ENCODE data around the gene SERPINI1.

The SERPINI1 gene

DNA sequence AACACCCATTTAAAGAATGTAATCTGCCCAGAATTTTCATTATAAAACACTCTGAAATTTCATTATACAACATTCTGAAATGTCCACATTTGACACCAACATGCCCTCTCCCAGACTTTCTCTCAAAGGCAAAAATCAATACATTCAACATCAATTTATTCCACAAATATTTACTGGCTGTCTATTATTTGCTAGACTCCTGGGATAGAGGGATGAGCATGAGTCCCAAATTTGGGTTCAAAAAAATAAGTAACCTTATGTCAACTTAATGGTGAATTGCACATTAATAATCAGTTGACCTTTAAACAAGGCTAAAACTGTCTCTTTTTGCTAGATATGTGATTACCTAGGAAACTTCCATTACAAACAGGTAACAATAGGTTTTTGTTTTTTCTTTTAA is 109.0 kb downstream of the SERPINI1 start:
- no peak for DNase-seq (ENCODE audit: low read depth, low spot score)

DNA sequence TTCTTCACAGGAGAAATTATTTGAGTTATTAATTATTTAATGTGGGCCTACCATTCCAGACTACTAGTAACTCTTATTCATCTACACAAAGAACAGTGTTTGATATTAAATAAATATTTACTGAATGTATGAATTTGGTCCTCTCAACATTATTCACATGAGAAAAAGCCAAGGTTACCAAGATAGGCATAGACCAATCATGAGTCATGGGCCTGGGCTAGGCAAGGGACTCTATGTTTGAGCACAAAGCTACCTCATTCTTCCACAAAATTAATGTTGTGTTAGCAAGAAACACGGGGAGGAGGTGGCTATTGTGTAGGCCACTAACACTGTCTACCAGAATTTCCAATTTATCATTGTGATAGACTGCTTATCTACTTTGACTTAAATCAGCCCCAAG is 115.7 kb downstream of the SERPINI1 start:
- DNase-seq (ENCODE audit: low read depth, low spot score), result no peak

DNA sequence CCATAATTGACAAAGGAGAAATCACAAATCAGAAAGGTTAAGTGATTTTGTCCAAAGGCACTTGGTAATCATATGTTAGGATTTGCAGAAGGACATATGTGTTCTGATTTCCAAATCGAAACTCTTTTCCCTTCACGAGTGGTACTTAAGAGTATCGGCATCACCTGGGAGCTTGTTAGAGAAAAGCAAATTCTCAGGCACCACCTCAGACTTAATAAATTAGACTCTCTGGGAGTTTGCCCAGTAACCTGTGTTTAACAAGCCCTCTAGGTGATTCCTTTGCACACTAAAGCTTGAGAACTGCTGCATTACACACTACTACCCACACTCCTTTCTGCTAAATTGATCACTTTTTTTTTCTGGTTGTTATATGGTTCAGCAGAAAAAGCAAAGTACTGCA is 116.2 kb downstream of the SERPINI1 start:
- no peak for DNase-seq (ENCODE audit: low read depth, low spot score)

DNA sequence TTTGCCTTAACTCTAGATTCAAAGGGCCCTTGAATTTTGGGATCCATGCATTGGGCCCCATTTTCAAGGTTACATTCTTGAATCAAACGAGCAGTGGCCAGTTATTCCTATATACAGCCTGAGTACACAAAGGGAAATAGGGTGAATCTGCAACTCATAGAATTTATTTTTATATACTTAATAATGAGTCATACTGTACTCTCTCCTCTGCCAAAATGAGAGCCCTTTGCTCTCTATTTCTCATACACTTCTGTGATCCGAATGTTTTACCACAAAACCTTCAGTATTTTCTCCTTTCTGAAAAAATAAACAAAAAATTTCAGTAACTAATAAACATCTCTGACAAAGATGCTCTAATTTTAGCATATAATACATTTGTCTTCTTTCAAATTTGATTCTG is 116.7 kb downstream of the SERPINI1 start:
- DNase-seq (ENCODE audit: low read depth, low spot score), result no peak

DNA sequence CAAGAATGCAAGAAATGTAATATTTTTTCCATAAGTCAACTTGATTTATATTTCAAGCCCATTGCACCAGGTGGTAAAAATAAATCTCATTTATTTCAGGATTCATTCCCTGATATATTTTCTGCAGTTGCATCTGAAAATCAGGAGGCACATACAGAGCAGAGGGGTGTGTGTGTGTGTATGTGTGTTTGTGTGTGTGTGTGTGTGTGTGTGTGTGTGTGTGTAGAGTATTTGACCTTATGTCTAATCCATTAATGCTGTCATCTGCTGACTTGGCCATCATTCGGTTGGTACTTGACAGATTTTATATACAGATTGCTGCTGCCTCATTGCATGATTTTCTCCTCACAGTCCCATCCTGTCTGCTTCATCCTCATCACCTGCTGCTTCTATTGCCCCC is 118.5 kb downstream of the SERPINI1 start:
- no peak for DNase-seq (ENCODE audit: low read depth, low spot score)

DNA sequence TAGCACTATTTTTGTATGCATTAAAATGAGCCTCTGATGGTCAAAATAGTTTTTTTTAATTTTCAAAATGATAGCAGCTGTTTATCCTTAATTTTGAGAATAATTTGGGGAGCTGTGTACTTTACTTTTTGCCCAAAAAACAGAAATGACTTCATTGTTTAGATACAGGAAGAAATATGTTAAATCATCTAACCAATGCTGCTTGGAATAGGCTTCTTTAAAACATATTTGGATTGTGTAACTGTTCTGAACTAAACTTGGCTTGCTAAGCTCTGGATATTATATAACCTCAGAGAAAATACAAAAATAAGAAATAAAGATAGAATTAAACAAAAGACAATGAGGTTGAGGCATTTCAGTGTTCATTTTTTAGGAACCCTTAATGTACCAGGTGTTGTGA is 119.3 kb downstream of the SERPINI1 start:
- DNase-seq (ENCODE audit: low read depth, low spot score), result no peak

DNA sequence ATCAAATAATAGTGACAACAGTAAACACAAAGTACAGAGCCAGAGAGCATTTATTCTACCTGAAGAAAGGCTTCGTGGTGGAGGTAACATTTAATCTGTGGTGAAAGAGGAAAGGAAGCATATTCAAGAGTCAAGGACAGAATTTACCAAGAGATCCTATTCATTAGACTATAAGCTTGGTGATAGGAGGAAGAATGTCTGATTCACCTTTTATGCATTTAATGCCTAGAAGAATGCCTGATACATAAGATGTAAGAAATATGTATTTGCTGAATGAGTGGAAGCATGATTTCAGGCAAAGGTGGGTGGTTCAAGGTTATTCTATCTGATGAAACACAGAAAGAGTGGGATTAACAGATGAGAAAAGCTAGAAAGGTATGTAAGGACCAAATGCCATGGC is 119.8 kb downstream of the SERPINI1 start:
- no peak for DNase-seq (ENCODE audit: low read depth, low spot score)

DNA sequence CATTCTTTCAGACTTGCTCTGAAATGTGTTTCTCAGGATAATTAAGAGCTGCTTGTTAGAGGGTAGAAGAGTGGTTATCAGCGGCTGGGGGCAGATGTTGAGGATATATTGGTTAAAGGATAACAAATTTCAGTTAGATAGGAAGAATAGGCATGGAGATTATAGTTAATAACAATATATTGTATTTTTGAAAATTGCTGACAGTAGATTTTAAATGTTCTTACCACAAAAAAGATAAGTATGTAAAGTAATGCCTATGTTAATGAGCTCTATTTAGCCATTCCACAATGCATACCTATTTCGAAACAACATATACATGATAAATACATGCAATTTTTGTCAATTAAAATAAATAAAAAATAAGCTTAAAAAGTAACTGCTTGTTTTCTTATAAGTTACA is 123.3 kb downstream of the SERPINI1 start:
- DNase-seq (ENCODE audit: low read depth, low spot score), result no peak

DNA sequence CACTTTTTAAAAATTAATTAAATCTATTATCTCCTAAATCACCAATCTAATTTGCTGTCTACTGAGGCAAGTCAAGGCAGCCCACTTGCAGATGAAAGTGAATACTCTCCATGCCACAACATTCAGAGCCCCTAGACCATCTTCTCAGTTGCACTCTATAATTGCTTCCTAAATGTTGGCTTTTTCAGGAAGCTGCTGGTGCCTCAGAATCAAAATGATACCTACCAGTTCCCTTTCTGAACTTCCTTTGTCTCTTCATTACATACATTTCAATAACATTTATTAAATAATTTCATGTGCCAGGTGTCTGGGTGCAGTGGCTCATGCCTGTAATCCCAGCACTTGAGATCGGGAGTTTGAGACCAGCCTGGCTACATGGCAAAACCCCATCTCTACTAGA is 124.1 kb downstream of the SERPINI1 start:
- no peak for DNase-seq (ENCODE audit: low read depth, low spot score)

DNA sequence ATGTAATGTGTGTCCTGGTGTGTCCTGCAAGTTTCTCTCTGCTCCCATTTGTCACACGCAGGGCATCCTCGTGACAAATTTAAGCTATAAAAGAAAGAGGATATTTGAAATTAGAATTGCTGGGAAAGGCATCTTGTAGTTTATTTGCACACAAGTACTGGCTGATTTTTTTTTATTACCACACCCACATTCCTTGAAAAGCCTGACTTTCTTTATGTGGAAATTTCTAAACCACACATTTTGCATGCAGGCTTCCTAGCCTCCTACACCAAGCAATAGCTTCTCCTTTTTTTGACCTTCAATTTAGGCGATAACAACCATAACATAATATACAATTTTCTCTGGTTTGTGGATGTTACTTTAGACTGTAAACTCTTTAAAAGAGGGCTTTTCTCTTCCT is 126.1 kb downstream of the SERPINI1 start:
- no peak for DNase-seq (ENCODE audit: low read depth, low spot score)

DNA sequence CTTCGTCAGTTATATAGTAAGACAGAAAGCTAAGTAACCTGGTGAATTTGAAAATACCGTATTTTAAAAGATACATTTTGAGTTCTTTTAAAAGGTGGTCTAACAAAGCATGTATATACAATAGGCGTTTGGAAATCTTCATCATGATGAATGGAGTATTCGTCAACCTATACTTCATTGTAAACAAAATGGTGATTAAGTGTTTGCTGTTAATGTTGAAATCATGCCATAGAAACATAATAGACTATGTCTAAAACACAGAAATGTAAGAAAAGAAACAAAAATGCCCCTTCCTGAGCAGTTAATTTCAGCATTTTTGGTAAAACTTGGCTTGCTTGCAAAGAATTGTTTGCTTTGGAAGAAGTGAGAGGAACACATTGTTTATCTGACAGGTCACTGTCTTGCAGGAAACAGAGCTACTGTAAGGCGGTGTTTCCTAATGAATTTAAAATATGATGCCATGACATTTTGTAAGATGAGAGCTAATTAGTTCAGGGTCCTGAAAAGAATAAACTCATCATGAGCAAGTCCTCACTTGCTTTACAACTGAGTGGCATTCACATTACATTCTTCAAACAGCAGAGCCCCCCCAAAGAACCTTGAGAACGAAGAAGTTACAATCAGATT is 126.7 kb downstream of the SERPINI1 start:
- no peak for DNase-seq (ENCODE audit: low read depth, low spot score)

DNA sequence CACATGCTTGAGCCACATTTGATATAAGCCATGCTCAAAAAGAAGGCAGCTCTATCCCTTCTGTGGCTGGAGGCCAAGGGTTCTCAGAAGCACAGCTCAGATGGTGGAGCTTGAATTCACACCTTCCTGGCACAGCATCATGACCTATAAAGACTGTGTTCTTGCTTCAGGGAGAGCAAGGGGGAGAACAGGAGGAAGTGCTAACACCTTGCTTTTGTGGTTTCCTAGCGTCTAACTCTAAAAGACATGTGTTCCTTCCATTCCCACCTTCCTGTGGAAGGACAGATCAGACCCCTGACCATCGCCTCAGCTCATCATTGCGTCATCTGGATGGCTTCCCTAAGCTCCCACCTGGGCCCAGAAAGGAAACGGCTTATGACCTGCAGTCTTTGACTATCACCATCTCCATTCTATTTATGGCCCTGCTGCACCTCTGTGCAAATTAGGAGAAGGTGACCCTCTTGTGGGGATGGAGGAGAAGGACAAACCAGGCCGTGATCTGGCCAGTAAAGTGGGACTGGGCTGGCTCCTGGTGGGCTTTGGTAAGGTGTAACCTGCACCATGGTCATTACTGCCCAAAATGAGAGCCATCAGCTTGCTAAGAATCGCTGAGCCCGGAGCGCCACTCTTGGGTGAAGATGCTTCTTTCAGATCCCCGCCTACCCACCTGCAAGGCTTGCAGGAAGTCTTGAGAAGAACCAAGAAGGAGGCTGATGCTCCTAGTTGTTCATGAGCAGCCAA is 128.5 kb downstream of the SERPINI1 start:
- no peak for DNase-seq (ENCODE audit: low read depth, low spot score)

DNA sequence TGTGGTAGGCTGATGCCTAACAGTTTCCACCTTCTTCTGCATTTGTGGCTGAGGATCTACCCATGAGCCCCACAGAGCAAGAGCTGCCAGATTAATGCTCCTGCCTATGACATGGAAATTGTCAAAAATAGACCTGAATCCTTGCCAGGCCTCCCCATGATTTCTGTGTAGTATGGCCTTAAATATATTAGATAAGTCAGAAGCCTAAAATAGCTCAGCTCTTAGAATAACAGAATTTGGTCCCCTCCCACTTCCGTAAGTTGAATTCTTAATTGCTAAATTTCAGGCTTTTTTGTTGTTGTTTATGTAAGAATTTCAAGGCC is 129.0 kb downstream of the SERPINI1 start:
- no peak for DNase-seq (ENCODE audit: low read depth, low spot score)

DNA sequence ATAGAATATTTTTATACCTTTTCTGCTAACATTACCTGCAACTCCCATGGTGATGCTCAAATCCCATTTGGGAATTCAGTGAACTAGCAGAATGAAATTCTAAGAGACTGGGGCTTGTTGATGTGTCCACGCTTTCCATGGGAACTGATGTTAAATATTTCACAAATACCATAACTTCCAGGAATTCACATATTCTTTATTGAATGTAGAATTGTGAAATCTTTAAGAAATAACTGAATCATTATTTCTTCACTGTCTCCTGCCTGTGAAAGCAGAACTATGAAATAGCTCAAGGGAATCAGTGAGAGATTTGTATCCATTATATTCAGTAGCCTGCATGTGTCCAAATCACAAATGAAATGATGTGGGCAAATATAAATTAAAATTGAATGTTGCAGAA is 130.8 kb downstream of the SERPINI1 start:
- no peak for DNase-seq (ENCODE audit: low read depth, low spot score)

DNA sequence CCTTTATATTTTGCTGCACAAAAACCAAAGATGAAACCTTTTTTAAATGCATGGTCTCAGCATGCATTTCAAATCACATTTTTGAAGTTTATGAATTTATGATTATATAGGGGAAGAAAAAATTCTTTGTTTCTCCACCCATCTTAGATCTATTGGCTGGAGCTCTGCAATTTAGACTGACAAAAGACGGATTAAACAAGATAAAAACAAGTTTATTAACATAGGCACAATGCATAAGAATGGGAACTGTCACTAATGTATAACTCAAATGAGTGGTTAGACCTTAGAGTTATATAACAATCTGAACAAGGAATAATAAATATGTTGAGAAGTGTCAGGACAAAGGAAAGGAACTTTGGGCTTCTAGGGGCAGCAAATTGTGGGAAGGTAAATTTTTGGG is 132.5 kb downstream of the SERPINI1 start:
- no peak for DNase-seq (ENCODE audit: low read depth, low spot score)

DNA sequence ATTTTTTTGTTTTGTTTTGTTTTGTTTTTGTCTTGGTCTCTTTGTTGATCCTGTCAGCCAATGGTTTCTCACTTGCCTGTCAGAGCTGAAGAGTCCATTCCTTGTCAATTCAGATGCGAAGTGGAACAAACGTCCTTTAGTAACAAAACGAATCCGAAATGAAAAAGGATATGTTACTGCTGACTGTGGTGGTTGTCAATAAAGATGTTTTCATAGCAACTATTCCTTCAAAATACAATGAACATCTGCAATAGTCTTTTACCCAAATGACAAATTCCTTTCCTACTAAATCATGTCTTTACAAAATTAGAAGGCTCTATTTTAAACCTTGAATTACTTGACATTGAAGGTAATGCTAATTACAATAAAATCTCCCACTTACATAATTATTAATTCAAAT is 134.7 kb downstream of the SERPINI1 start:
- no peak for DNase-seq (ENCODE audit: low read depth, low spot score)

DNA sequence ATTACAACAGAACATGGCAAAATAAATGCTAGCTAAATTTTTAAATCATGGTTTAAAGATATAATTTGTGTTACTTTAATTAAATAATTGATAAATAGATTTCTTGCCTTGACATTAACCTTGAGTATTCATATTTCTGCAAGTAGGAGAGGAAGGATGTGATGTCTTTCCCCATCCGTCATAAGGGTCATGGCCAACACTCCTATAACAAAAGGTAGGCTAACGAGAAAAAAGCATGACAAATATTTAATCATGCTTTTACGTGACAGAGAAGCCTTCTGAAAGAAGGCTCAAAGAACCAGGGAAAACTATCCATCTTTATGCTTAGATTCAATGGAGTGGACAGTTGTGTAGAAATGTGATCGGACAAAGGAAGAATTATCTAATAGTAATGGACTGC is 135.2 kb downstream of the SERPINI1 start:
- DNase-seq (ENCODE audit: low read depth, low spot score), result no peak

DNA sequence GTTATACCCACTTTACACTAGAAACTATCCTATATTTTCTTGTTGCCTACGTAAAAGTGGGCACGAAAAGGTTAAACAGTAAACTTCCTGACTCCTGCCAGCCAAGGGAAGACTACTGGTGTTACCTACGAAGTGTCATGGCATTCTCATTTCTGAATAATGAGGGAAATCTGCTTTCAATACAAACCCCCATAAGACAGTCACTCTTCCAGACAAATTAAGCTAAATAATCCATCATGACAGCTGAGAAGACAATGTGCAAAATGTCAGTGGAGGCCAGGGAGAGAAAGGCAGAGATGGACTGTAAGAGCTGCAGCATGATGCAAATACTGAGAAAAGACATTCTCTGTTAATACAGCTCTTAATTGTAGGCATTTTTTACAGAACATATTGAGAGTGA is 136.5 kb downstream of the SERPINI1 start:
- no peak for DNase-seq (ENCODE audit: low read depth, low spot score)

DNA sequence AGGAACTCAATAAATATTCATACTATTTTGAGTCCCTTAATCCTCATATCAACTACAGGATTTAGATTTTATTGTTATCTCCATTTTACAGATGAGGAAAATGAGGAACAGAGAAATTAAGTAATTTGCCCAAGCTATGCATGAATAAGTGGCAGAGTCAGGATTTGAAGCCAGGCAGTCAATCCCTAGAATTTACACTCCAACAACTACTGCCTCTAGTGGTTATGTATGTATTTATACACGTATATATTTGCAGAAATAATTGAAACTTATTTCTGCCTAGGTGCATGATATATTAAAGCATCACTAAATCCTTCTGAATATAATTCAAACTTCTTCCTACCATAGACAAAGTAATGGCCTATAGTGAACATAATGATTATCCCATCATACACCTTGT is 137.4 kb downstream of the SERPINI1 start:
- no peak for DNase-seq (ENCODE audit: low read depth, low spot score)

DNA sequence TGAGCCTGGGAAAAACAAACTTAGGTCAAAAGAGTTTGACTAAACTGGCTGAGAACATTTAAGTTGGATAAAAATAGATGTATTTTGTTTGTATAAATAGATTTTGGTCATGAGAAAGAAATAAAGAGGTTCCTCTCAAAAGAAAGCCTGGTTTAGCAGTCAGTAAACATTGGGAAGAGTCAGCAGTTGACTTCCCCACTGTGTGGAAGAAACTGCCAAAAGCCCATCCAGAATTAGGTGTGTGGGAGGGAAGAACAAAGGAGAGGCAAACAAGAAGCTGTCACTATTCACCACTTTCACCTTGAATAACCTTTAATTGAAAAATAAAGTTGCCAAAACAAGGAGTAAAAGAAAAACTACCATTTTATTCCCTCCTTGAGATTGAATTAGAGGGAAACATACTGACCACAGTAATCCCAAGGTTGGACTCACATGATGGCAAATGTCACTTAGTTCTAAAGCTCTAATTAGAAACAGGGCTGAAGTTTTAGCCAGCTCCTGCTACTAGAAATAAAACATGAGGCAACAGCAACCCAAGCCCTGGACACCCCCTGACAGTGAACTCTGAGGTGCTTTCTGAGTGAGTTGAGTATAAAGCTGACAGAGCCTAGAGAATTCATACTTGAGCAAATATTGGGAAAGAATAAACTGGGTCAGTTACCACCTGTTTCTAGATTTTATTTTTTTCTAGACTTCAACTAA is 139.3 kb downstream of the SERPINI1 start:
- DNase-seq (ENCODE audit: low read depth, low spot score), result no peak
